HL-60 (cell line): ENCODE results near the gene ARHGEF4.

Source experiments
- CTCF ChIP-seq: IDR thresholded peaks from one replicate; pipeline ENCODE4 v1.5.1; 2011; ENCODE audit warnings: low read length, control low read depth, inconsistent platforms; ENCODE audit not compliant: insufficient read depth
- POLR2AphosphoS5 ChIP-seq: IDR thresholded peaks from 2 replicates; pipeline ENCODE4 v1.6.1; 2012; ENCODE audit warnings: low read depth
- REST ChIP-seq: IDR thresholded peaks from 2 replicates; pipeline ENCODE4 v1.6.1; 2012; ENCODE audit warnings: low read depth; ENCODE audit not compliant: insufficient replicate concordance

DNA sequence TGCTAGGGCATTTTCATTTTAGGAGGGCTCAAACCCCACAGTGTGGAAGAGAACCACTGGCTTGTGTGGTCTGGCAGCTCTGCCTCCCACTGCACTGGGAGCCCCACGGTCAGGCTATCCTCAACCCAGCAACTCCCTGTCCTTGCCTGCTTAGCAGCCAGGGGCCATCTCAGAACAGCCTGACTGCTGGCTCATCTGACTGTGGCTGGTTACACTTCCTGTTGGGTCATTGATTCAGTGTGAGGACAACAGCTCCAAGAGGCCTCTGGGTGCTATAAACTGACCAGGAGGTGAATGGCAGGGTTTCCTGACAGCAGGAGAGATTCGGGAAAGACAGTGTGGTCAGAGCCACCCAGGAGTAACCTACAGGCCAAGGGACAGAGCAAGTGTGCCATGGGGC, 41.3 kb upstream of the ARHGEF4 start:
- TF ChIP-seq CTCF, result no peak
- no peak for TF ChIP-seq POLR2AphosphoS5
- TF ChIP-seq REST, result no peak
